H1 (cell line): ENCODE results near the gene MDFI. TPM values are rescaled to one million over a fixed set of nuclear protein-coding genes. Genes with fewer than 3 reads are reported as not detected.
A peak's percentile ranks its signal among the peaks of the same experiment; 100 is the strongest.

Experiments
- CTCF ChIA-PET: fragments of 300-600 bp; sonication (Branson Sonifier 250); formaldehyde crosslinking; loops from one replicate; lab custom pipeline; 2021; ENCODE audit not compliant: partially characterized antibody; lab: Charles Lee
- POLR2A ChIA-PET: fragments of 300-600 bp; sonication (Branson Sonifier 250); formaldehyde crosslinking; loops from one replicate; lab custom pipeline; 2021; ENCODE audit warnings: inconsistent platforms; ENCODE audit not compliant: partially characterized antibody; lab: Charles Lee
- DNase-seq, 2 experiments: peaks; one replicate each; pipeline versions ENCODE4 v3.0.0 to v3.0.0-alpha.2; 2010 to 2022; ENCODE audit warnings: low spot score in 2 of 2, low read depth in 1 of 2, mixed read lengths in 1 of 2
- FAIRE-seq: peaks from 2 replicates; lab custom pipeline; 2011; peaks lifted over from hg19 to GRCh38; lab: Jason Lieb, UNC
- H2AFZ ChIP-seq: 2 replicates; pipeline ENCODE4 v1.8.1; 2012; ENCODE audit warnings: low read length, inconsistent platforms
- H2AK5ac ChIP-seq: 2 replicates; pipeline ENCODE4 v1.6.1; 2013; ENCODE audit warnings: low read depth, low read length
- H2BK120ac ChIP-seq: replicated peaks from 2 replicates; pipeline ENCODE3; 2013; ENCODE audit warnings: low read depth, low read length, inconsistent platforms
- H2BK12ac ChIP-seq: 2 replicates; pipeline ENCODE4 v1.6.1; 2013; ENCODE audit warnings: low read depth, low read length
- H2BK15ac ChIP-seq: 2 replicates; pipeline ENCODE4 v1.6.1; 2013; ENCODE audit warnings: low read length
- H2BK20ac ChIP-seq: 2 replicates; pipeline ENCODE4 v1.6.1; 2013; ENCODE audit warnings: low read length
- H2BK5ac ChIP-seq: 2 replicates; pipeline ENCODE4 v1.6.1; 2013; ENCODE audit warnings: low read depth, low read length
- H3K14ac ChIP-seq: 2 replicates; pipeline ENCODE4 v1.6.1; 2013; ENCODE audit warnings: inconsistent platforms; ENCODE audit not compliant: insufficient read length
- H3K18ac ChIP-seq: 2 replicates; pipeline ENCODE4 v1.6.1; 2013; ENCODE audit warnings: low read length; ENCODE audit errors: extremely low read depth
- H3K23ac ChIP-seq: 2 replicates; pipeline ENCODE4 v1.6.1; 2013; ENCODE audit warnings: inconsistent platforms; ENCODE audit not compliant: insufficient read length
- H3K23me2 ChIP-seq: 2 replicates; pipeline ENCODE4 v1.6.1; 2013; ENCODE audit warnings: low read depth, low read length
- H3K27ac ChIP-seq: 2 replicates; pipeline ENCODE4 v1.6.1; 2011; ENCODE audit warnings: low read depth, low read length, inconsistent platforms
- H3K27me3 ChIP-seq, 4 experiments: replicated peaks in 1 of 4; 1 replicate in 1 of 4; 2 replicates in 3 of 4; pipeline versions ENCODE4 v1.6.1 to v1.8.1; 2011 to 2013; ENCODE audit warnings: low read length in 3 of 4, mild to moderate bottlenecking in 3 of 4, inconsistent platforms in 2 of 4, mixed read lengths in 2 of 4, moderate library complexity in 1 of 4; ENCODE audit not compliant: control insufficient read depth in 3 of 4, insufficient read depth in 3 of 4; ENCODE audit errors: extremely low read depth in 1 of 4
- H3K36me3 ChIP-seq, 4 experiments: 2 replicates each; pipeline versions ENCODE4 v1.6.1 to v1.8.1; 2011 to 2013; ENCODE audit warnings: mild to moderate bottlenecking in 4 of 4, low read length in 3 of 4, moderate library complexity in 2 of 4, control low read depth in 1 of 4, inconsistent platforms in 1 of 4; ENCODE audit not compliant: insufficient read depth in 4 of 4, control insufficient read depth in 2 of 4
- H3K4ac ChIP-seq: replicated peaks from 2 replicates; pipeline ENCODE3; 2013; ENCODE audit warnings: low read length, low read depth, mixed read lengths, inconsistent platforms; ENCODE audit not compliant: insufficient read length
- H3K4me1 ChIP-seq, 4 experiments: replicated peaks in 1 of 4; 1 replicate in 1 of 4; 2 replicates in 3 of 4; pipeline versions ENCODE4 v1.6.1 to v1.8.1; 2011 to 2013; ENCODE audit warnings: low read length in 3 of 4, inconsistent platforms in 2 of 4, mixed read lengths in 1 of 4; ENCODE audit not compliant: insufficient read depth in 4 of 4, control insufficient read depth in 3 of 4
- H3K4me2 ChIP-seq, 2 experiments: 2 replicates each; pipeline versions ENCODE4 v1.6.1 to v1.8.1; 2011 to 2013; ENCODE audit warnings: low read depth in 2 of 2, low read length in 2 of 2, control low read depth in 1 of 2, inconsistent platforms in 1 of 2, mild to moderate bottlenecking in 1 of 2; ENCODE audit not compliant: insufficient read depth in 1 of 2
- H3K4me3 ChIP-seq, 4 experiments: fragments of 200-600, 300-600 bp in 1 of 4; sonication (generic), shearing (Covaris generic), sonication (Bioruptor Twin) in 1 of 4; 2 replicates each; pipeline versions ENCODE4 v1.5.1 to v1.8.1; 2011 to 2016; ENCODE audit warnings: low read length in 4 of 4, low read depth in 3 of 4, control low read depth in 2 of 4, inconsistent platforms in 2 of 4, mild to moderate bottlenecking in 2 of 4, mixed read lengths in 1 of 4, moderate library complexity in 1 of 4; ENCODE audit not compliant: insufficient read depth in 2 of 4; ENCODE audit errors: extremely low read depth in 1 of 4
- H3K56ac ChIP-seq: replicated peaks from 2 replicates; pipeline ENCODE3; 2013; ENCODE audit warnings: low read depth, mild to moderate bottlenecking, mixed read lengths, low read length, inconsistent platforms; ENCODE audit not compliant: insufficient read length
- H3K79me1 ChIP-seq: 2 replicates; pipeline ENCODE4 v1.6.1; 2013; ENCODE audit warnings: low read depth, low read length, control low read depth
- H3K79me2 ChIP-seq, 2 experiments: 2 replicates each; pipeline versions ENCODE4 v1.6.1 to v1.8.1; 2012 to 2013; ENCODE audit warnings: low read length in 2 of 2, mild to moderate bottlenecking in 2 of 2, inconsistent platforms in 1 of 2; ENCODE audit not compliant: insufficient read depth in 2 of 2, control insufficient read depth in 1 of 2
- H3K9ac ChIP-seq, 4 experiments: replicated peaks in 1 of 4; 1 replicate in 1 of 4; 2 replicates in 3 of 4; pipeline versions ENCODE4 v1.6.1 to v1.8.1; 2011 to 2013; ENCODE audit warnings: low read depth in 3 of 4, low read length in 3 of 4, control low read depth in 2 of 4, mild to moderate bottlenecking in 2 of 4, moderate library complexity in 2 of 4, inconsistent platforms in 1 of 4; ENCODE audit errors: extremely low read depth in 1 of 4
- H3K9me3 ChIP-seq, 2 experiments: 2 replicates each; pipeline versions ENCODE4 v1.6.1 to v1.8.1; 2012 to 2013; ENCODE audit warnings: mild to moderate bottlenecking in 2 of 2, moderate library complexity in 2 of 2, control low read depth in 1 of 2, inconsistent platforms in 1 of 2, low read depth in 1 of 2, low read length in 1 of 2, mixed read lengths in 1 of 2; ENCODE audit not compliant: insufficient read depth in 2 of 2
- H4K20me1 ChIP-seq, 2 experiments: replicated peaks in 1 of 2; 2 replicates each; pipeline versions ENCODE3 to v1.8.1; 2011 to 2013; ENCODE audit warnings: inconsistent platforms in 2 of 2, low read length in 2 of 2, mild to moderate bottlenecking in 1 of 2; ENCODE audit not compliant: insufficient read depth in 2 of 2, control insufficient read depth in 1 of 2
- H4K5ac ChIP-seq: 2 replicates; pipeline ENCODE4 v1.6.1; 2013; ENCODE audit warnings: low read length, low read depth, mixed read lengths, inconsistent platforms; ENCODE audit not compliant: insufficient read length
- H4K8ac ChIP-seq: 2 replicates; pipeline ENCODE4 v1.8.0; 2013; ENCODE audit warnings: mild to moderate bottlenecking, moderate library complexity, low read length, inconsistent platforms; ENCODE audit not compliant: insufficient read depth; ENCODE audit errors: extremely low read depth
- H4K91ac ChIP-seq: replicated peaks from 2 replicates; pipeline ENCODE3; 2013; ENCODE audit warnings: low read length, mixed read lengths, inconsistent platforms; ENCODE audit not compliant: insufficient read length
- RAD21 ChIP-seq, 2 experiments: IDR thresholded peaks in 1 of 2; conservative IDR thresholded peaks in 1 of 2; 2 replicates each; pipeline ENCODE4 v1.6.1; 2011; ENCODE audit warnings: low read depth in 2 of 2, low read length in 2 of 2, improper control_type of control experiment in 1 of 2, inconsistent platforms in 1 of 2, mild to moderate bottlenecking in 1 of 2, moderate library complexity in 1 of 2
- RXRA ChIP-seq: IDR thresholded peaks from 2 replicates; pipeline ENCODE4 v1.6.1; 2011; ENCODE audit warnings: low read depth, mild to moderate bottlenecking, low read length, moderate library complexity; ENCODE audit not compliant: insufficient read depth
- SP4 ChIP-seq: IDR thresholded peaks from 2 replicates; pipeline ENCODE4 v1.6.1; 2012; ENCODE audit warnings: low read length, inconsistent platforms
- ZNF274 ChIP-seq: IDR thresholded peaks from 2 replicates; pipeline ENCODE4 v1.7.0; 2012; ENCODE audit warnings: low read length, borderline replicate concordance; ENCODE audit errors: extremely low read depth
- WGBS, 2 experiments: shearing (Covaris generic) in 1 of 2; methylation state at CpG; one replicate each; pipeline versions ENCODE4 v1.1.6 to v1.1.7; 2013 to 2015; ENCODE audit warnings: low lambda C conversion rate in 2 of 2, mixed read lengths in 2 of 2, inconsistent platforms in 1 of 2, low coverage in 1 of 2, missing lambda C conversion rate in 1 of 2; ENCODE audit not compliant: insufficient replicate concordance in 2 of 2, insufficient coverage in 1 of 2, insufficient read length in 1 of 2; ENCODE audit errors: extremely low coverage in 1 of 2, missing lambda C conversion rate in 1 of 2; 5-methylcytosine and 5-hydroxymethylcytosine counted together
- polyA plus RNA-seq, 7 experiments: library from polyadenylated mRNA; depleted of rRNA in 3 of 7; stranded (reverse) in 5 of 7; unstranded in 2 of 7; fragments of >200 nt in 5 of 7; fragments of 200-250 nt in 2 of 7; gene quantifications; 1 replicate in 5 of 7; 2 replicates in 1 of 7; 4 replicates in 1 of 7; pipeline versions ENCODE4 v1.2.1 to v1.2.3, GENCODE V29; 2011 to 2013; ENCODE audit warnings: missing spikeins in 2 of 7, mixed read lengths in 2 of 7
- total RNA-seq: library from RNA; stranded (reverse); fragmentation: NEBNext Ultra II Directional; extraction: Animal tissue kit (Norgen Biotek cat#: 25700); gene quantifications from 2 replicates; pipeline ENCODE4 v1.2.1, GENCODE V29; 2021
- TF ChIP-seq, protein P1 (sequence below), 3 experiments: IDR thresholded peaks; 1 replicate in 2 of 3; 2 replicates in 1 of 3; pipeline versions ENCODE4 v1.5.1 to v1.6.1; 2011; ENCODE audit warnings: low read length in 3 of 3, mild to moderate bottlenecking in 3 of 3, inconsistent platforms in 2 of 3, low read depth in 1 of 3, moderate library complexity in 1 of 3; ENCODE audit not compliant: insufficient read depth in 1 of 3; ENCODE audit errors: control extremely low read depth in 1 of 3

The MDFI gene
- total and polyA plus RNA-seq, 2 of the 8 experiments (the other 6 are each of a cell fraction or from before 2014, with no cell fraction given) = 41.0 to 65.6 TPM

DNA sequence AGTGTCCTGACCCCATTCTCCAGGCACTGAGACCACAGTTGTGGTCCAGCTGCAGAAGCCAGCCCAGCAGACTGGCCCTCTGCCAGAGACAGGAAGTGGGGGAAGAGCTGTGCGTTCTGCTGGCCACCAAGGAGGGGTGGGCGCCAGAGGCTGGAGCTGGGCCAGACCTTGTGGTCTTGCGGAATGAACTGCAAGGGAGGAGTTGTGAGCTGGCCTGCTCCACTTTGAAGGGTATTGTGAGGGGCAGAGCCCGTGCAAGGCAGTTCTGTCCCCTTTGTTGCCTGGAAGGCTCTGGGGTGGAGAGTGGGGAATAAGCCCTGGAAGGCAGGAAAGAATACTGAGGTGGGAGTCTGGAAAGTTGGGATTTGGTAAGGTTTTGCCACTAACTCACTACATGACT lies 3.6 kb upstream of the MDFI start:
- no peak for FAIRE-seq
- H3K9ac ChIP-seq = no peak overlapping the region
- no peaks in the 10 kb centered on the region for H3K9me3 ChIP-seq
- no peak overlapping the region for H4K5ac ChIP-seq
- 0 out of 2 replicates have a peak overlapping the region, but pooled peaks have one; percentile 46 for H2BK5ac ChIP-seq
- H4K8ac ChIP-seq = no peak overlapping the region
- H2AK5ac ChIP-seq = no peak overlapping the region
- H2BK15ac ChIP-seq = no peak overlapping the region; the same call in 1 of the 2 replicates
- H2BK120ac ChIP-seq = no peak overlapping the region
- no peak for DNase-seq
- H3K36me3 ChIP-seq = no peaks in the 10 kb centered on the region
- H3K23ac ChIP-seq = no peak overlapping the region
- H3K4me1 ChIP-seq = peaks cover 0 to 9% (median 6%) of the 10 kb centered on the region in 4 experiments; a peak in 6 of 7 replicates
- H3K4ac ChIP-seq = peak overlapping the region; percentile 11
- no peak overlapping the region for H3K56ac ChIP-seq
- H4K91ac ChIP-seq = no peak overlapping the region
- H2BK20ac ChIP-seq = peak overlapping the region; percentile 56; the same call in 1 of the 2 replicates
- H2BK12ac ChIP-seq = no peak overlapping the region
- H3K4me2 ChIP-seq = no peak overlapping the region
- no peak for TF ChIP-seq ZNF274
- TF ChIP-seq SP4 = no peak
- peak in 1 of 2 experiments; percentile 12; a peak in 1 of 4 replicates for TF ChIP-seq RAD21 (IDR thresholded peaks at IDR 0.05 in 1 of 2, conservative IDR thresholded peaks at IDR 0.05 in 1 of 2; ENCODE audit: low read depth in 2 of 2, low read length in 2 of 2)
- TF ChIP-seq RXRA = no peak
- TF ChIP-seq, protein P1, sequence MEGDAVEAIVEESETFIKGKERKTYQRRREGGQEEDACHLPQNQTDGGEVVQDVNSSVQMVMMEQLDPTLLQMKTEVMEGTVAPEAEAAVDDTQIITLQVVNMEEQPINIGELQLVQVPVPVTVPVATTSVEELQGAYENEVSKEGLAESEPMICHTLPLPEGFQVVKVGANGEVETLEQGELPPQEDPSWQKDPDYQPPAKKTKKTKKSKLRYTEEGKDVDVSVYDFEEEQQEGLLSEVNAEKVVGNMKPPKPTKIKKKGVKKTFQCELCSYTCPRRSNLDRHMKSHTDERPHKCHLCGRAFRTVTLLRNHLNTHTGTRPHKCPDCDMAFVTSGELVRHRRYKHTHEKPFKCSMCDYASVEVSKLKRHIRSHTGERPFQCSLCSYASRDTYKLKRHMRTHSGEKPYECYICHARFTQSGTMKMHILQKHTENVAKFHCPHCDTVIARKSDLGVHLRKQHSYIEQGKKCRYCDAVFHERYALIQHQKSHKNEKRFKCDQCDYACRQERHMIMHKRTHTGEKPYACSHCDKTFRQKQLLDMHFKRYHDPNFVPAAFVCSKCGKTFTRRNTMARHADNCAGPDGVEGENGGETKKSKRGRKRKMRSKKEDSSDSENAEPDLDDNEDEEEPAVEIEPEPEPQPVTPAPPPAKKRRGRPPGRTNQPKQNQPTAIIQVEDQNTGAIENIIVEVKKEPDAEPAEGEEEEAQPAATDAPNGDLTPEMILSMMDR (IDR thresholded peaks at IDR 0.05; ENCODE audit: control extremely low read depth in 1 of 3, insufficient read depth in 1 of 3, low read depth in 1 of 3, low read length in 3 of 3) = peak in 1 of 3 experiments; percentile 1; a peak in 1 of 4 replicates
- peak overlapping the region; percentile 56 for H3K18ac ChIP-seq
- H3K27me3 ChIP-seq = peaks cover 8 to 46% (median 25%) of the 10 kb centered on the region in 4 experiments; a peak in 6 of 7 replicates
- peaks cover 0 to 4% of the 10 kb centered on the region in 2 experiments; a peak in 1 of 4 replicates for H3K79me2 ChIP-seq
- no peaks in the 10 kb centered on the region for H3K79me1 ChIP-seq
- H3K23me2 ChIP-seq = peaks cover 22% of the 10 kb centered on the region; the same call in 1 of the 2 replicates
- no peak overlapping the region for H3K4me3 ChIP-seq
- WGBS, 2 experiments = 45% methylated on average over 4 of the region's 4 CpGs; no CpG with 5 or more reads in 1 of the 2 experiments
- no peak overlapping the region for H2AFZ ChIP-seq
- H3K14ac ChIP-seq = no peak overlapping the region
- no peak overlapping the region for H3K27ac ChIP-seq
- CTCF ChIA-PET = interaction anchor here (0.6 to 6.5 kb wide), 13 partner anchors 9 to 268 kb away, joined by 3 to 48 read pairs (median 3); no protein-coding TSS in a partner anchor
- H4K20me1 ChIP-seq = no peaks in the 10 kb centered on the region
- POLR2A ChIA-PET = interaction anchor here (0.7 to 1.2 kb wide), 3 partner anchors 19 to 55 kb away, joined by 3 read pairs; no protein-coding TSS in a partner anchor
